GM19025 (cell line): ENCODE results near the gene MYOCD.

Experiments
- ATAC-seq: cut with Tn5 transposase; IDR thresholded peaks from one replicate; pipeline ENCODE4 v1.9.1; 2021; ENCODE audit warnings: mild to moderate bottlenecking, low read depth, moderate library complexity; ENCODE audit not compliant: unreplicated experiment

Gene MYOCD

GRCh38 chr17:12815642-12816141, 150.0 kb downstream of the MYOCD start:
- ATAC-seq = peak; percentile 99
